HuH-7 (cell line): ENCODE results near the gene GTF3C2.

Experiments
- DNase-seq: peaks from one replicate; pipeline ENCODE4 v3.0.0; 2011; ENCODE audit warnings: low spot score

Gene GTF3C2, protein sequence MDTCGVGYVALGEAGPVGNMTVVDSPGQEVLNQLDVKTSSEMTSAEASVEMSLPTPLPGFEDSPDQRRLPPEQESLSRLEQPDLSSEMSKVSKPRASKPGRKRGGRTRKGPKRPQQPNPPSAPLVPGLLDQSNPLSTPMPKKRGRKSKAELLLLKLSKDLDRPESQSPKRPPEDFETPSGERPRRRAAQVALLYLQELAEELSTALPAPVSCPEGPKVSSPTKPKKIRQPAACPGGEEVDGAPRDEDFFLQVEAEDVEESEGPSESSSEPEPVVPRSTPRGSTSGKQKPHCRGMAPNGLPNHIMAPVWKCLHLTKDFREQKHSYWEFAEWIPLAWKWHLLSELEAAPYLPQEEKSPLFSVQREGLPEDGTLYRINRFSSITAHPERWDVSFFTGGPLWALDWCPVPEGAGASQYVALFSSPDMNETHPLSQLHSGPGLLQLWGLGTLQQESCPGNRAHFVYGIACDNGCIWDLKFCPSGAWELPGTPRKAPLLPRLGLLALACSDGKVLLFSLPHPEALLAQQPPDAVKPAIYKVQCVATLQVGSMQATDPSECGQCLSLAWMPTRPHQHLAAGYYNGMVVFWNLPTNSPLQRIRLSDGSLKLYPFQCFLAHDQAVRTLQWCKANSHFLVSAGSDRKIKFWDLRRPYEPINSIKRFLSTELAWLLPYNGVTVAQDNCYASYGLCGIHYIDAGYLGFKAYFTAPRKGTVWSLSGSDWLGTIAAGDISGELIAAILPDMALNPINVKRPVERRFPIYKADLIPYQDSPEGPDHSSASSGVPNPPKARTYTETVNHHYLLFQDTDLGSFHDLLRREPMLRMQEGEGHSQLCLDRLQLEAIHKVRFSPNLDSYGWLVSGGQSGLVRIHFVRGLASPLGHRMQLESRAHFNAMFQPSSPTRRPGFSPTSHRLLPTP

DNA sequence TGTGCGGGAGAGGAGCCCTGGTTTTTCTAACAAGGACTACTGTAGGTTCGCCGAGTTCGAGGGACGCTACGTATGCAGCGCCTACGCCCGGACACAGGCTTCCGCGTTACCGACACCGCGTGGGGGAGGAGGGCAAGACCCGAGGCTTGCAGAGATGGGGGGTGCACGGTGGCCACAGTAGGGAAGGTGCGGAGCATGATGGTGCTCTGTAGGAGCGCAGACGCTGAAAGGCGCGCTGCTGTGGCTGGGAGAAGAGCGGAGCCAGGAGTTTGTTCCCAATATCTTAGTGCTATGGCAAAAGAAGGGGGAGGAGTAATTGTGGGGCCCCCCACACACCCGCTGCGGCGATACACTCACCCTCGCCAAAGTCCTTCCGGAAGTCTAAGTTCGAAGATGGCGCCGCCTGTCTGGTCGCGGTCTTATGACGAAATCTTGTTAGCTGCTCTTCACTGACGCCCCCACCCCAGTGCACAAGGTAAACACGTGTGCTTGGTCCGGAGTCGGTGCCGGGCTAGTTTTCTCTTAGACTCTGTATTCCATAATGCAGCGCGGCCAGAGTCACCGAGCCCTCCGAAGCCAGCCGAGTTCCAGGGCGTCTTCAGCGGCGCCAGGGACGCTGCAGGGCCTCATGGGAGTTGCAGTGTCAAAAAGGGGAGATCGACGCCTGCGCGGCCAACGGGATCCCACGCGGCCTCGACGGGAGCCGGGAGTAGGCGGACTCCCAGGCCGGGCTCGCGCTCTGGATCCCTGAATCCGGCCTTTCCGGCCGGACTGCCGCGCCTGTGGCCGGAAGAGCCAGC, at the start of gene GTF3C2:
Gene GTF3C2, minus strand, starts transcription at position 383 of the 800 bp plus-strand sequence. CDS start 13,210 bp downstream, outside the sequence.
- peak; percentile 82 for DNase-seq

DNA sequence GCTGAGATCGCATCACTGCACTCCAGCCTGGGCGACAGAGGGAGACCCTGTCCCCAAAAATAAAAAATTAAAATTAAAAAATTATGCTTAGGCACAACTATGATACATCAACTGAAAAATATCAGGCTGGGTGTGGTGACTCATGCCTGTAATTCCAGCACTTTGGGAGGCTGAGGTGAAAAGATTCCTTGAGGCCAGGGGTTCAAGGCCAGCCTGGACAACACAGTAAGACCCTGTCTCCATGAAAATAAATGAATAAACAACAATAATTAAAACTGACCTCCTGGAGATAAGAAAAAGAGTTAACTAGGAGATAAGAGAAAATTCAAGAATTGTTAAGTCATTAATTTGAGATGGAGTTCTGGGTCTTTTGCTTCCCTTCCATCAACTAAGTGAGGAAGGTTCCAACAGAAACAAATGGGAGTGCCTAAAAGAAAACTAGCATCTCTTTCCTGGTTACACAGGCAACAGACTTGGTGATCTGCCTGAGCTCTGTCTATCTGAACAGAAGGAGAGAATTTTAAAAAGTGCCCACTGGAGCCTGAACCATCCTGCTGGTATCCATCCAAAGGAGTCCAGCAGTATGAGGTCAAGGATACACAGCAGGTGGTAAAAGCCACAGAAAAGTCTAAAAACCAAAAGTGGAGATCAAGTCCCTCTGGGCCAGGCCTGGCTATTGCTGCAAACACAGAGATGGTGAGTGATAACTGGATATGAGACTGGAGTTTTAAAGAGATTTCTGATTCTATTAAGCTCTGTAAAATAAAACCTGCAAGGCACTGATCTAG, 44.0 kb upstream of the GTF3C2 start:
- no peak for DNase-seq

DNA sequence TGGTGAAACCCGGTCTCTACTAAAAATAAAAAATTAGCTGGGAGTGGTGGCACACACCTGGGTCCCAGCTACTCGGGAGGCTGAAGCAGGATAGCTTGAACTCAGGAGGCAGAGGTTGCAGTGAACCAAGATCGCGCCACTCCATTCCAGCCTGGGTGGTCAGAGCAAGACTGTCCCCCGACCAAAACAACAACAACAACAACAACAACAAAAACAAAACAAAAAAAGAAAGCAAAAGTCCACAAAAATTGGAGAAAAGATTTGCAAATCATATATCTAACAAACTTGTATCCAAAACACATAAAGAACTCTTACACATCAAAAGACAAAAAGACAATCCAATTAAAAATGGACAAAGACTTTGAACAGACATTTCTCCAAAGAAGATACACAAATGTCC, 42.4 kb upstream of the GTF3C2 start:
- DNase-seq = no peak

DNA sequence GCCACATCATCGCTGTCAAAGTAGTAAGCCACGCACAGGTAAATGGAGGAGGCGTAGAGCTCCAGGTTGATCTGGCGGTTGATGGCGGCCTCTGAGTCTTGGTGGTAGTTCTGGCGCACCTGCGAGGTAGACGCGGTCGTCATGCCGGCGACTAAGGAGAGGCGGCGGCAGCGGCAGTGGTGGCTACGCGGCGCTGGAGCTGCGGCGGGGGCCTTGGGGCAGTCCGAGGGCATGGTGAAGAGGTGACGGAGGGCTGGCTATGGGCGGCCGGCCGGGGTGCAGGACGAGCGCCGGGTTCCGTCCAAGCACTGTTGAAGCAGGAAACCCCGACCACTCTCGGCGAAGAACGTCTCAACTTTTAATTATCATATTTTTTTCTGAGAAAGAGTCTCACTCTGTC, 36.7 kb upstream of the GTF3C2 start:
- no peak for DNase-seq

DNA sequence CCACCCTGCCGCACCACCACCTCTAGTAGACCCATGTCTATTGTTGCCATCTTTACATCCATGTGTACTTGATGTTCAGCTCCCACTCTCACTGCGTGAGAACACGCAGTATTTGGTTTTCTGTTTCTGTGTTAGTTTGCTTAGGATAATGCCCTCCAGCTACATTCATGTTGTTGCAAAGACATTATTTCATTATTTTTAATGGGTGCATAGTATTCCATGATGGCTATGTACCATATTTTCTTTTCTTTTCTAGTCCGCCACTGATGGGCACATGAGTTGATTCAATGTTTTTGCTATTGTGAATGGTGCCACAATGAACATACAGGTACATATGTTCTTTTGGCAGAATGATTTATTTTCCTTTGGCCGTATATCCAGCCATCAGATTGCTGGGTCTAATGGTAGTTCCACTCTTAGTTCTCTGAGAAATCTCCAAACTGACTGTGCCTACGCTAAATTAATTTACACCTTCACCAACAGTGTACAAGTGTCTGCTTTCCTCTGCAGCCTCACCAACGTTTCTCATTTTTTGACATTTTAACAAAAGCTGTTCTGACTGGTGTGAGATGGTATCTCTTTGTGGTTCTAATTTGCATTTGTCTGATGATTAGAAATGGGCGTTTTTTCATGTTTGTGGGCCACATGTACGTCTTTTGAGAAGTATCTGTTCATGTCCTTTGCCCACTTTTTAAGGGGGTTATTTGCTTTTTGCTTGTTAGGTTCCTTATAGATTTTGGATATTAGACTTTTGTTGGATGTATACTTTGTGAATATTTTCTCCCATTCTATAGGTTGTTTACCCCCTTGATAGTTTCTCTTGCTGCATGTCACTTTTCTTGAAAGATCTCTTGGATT, 34.5 kb upstream of the GTF3C2 start:
- DNase-seq = no peak

DNA sequence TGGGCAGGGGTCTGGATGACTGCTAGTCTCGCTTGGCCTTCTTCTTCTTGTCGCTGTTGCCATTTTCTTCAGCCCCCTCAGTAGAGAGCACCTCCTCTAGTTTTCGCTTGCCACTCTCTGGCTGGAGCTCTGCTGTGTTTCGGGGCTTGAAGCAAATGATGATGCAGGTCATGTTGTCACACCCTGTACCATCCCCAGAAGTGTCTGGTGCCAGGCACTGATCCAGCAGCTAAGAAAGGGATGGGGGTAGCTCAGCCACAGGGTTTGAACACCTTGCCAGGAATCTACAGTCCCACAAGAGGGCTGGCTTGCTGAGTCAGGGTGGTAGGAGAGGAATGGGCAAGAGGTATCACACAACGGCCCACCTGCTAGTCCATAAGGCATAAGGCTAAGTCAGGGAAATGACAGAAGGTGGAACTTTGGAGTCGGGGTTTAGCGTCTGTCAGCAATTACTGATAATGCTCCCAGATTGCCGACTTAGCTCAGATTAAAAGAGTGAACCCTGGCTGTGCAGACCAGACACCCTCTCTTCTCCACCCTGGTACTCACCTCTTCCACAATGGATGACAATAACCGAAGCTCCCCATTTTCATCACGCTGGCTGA, 25.1 kb upstream of the GTF3C2 start:
- DNase-seq = no peak

DNA sequence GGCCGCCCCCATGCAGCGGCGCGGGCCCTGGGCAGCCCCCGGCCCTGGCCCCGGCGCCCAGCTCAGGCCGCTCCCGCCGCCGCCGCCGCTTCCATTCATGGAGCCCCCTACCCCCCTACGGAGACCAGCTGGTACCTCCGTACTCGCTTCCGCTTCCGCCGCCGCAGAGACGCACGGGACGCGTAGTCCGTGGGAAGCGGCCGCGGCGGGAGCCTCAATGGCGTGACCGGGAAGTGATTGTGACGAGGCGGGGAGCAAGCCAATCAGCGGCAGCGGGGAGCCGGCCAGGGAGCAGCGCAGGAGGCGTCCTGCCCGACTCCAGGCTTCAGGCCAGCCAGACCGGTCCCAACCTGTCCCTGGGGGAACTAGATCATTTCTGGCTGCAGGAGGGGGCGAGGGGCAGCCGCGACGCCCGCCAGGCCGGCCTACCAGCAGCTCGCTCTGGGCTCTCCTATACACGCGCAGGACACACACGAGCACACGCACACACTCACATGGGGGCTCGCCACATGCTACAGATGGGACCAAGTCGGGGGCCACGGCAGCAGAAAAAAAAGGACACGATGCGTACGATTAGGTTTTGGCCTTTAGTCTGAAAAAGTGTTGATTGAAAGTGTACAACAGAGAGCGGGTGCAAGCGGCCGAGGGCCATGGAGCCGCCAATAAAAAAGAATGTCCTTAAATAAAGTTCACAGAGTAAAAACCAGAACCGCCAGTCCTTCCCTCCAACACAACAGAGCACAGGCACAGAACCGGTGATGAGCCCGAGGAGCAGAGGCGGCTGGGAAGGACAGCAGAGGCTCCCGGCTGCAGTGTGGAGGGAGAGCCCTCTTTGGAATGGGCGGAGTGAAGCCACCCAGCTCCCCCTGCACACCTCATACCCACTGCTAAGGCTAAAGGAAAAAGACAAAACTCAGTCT, 24.3 kb upstream of the GTF3C2 start, which contains the start of gene ZNF513:
Gene ZNF513, minus strand, starts transcription at position 109 of the 920 bp plus-strand sequence. CDS start 208 bp downstream, outside the sequence.
- peak; percentile 79 for DNase-seq

DNA sequence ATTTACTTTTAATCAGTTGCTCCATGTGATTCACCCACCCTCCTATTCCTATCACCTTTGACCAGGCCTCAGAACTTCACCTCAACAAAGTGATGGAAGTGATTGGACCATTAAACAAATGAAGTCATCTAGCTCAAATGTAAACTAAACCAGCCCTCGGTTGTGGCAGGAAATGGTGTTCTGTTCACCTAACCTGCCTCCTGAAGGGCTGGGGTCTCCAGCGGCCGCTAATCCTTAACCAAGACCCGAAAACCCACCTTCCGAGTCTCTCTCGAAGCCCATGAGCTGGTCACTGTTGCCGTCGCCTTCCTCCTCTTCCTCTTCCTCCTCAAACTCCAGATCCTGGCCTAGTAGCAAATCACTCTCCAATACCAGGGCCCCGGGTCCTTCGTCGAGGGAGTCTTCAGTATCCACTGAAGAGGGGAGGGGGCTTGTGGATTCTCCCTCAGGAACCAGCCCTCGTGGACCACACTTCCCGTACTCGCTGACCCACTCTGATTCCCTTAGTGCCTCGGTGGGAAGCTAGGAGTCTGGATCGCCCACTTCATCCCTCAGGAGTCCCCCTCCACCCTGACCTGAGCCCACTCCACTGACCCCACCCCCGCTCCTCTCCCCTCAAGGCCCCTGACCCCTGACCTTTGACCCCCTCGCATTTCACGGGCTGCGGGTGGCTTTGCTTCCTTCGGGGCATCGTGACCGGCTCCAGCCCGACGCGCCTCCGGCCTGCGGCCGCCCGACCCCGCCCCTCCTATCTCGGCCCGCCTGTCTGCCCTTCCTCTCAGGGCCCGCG, 23.5 kb upstream of the GTF3C2 start:
- DNase-seq = peak; percentile 44

DNA sequence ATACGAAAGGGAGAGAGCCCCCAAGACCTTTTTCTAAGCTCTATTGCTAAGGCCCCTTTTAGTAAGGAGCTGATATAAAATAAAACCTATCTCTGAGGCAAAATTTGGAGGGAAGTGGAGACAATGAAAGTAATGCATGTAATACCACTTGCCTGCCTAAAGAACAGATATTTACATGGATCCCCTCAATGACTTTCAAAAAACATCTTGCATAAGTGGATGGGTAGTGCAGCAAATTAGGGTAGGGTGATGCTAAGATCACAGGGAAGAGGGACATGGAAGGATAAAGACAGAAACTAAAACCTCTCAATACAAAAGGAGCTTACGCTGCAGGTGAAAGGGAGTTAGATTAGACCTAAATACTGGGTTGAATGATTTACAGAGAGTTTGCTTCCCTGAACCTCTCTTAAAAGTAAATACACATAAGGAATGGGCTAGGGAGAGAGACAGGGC, 22.8 kb upstream of the GTF3C2 start:
- DNase-seq = no peak

DNA sequence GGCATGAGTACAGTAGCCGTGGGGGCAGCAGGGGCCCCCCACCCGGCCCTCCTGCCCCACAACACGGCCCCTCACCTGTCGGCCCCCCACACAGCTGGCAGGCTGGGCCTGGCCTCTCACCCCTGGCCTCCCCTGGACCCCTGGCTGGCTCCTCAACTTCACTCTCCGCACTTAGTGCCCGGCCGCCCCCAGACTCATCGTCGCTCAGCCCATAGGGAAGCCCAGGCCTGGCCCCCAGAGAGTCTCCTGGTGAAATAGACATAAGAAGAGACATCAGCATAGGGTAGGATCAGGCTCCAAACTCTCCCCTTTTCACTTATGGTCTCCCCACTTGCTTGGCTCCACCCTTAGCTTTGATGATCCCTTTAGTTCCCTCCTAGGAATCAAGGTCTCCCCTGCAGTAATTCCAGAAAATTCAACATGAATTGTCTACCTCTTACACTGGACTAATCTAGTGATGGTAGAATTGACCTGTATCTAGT, 22.3 kb upstream of the GTF3C2 start:
- no peak for DNase-seq

DNA sequence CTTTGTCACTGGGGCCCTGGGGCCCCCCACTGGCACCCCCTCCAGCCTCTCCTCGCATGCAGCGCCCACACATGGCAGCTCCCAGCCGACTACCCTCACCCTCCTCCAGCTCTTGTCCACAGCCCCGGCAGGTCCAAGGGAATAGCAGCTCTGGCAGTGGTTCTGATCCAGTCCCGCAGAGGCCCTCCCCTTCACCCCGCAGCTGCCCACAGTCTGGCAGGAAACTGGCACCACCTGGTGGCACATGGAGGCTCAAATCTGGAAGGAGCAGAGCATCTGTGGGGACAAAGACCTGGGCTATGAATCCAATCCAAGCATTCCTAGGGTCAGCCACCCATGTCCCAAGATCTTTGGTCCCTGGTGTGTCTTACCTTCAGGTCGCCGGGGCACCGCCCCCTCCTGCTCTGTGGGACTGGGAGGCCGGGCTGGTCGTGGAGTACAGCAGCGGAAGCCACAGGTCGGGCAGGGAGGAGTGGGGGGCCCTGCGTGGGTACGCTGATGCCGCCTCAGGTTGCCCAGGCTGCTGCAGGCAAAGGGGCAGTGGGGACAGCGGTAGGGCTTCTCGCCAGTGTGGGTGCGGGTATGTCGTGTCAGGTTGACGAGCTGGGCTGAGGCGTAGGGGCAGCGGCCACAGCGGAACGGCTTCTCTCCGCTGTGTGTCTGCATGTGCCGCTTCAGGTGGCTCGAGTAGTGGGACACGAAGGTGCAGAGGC, 21.7 kb upstream of the GTF3C2 start:
- DNase-seq = no peak

DNA sequence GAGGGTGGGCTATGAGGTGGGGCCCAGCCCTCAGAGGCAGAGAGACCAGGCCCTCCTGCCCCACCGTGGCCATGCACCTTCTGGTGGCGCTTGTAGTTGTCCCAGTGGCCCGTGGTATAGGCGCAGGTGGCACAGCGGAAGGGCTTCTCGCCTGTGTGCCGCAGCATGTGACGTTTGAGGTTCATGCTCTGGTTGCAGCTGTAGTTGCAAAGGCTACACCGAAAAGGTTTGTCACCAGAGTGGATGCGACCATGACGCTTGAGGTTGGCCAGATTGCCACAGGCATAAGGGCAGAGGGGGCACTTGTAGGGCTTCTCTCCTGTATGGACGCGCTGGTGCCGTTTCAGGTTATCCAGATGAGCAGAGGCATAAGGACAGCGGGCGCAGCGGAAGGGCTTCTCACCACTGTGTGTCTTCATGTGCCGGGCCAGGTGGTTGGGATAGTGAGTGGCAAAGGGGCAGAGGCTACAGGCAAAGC, 21.1 kb upstream of the GTF3C2 start:
- DNase-seq = no peak

DNA sequence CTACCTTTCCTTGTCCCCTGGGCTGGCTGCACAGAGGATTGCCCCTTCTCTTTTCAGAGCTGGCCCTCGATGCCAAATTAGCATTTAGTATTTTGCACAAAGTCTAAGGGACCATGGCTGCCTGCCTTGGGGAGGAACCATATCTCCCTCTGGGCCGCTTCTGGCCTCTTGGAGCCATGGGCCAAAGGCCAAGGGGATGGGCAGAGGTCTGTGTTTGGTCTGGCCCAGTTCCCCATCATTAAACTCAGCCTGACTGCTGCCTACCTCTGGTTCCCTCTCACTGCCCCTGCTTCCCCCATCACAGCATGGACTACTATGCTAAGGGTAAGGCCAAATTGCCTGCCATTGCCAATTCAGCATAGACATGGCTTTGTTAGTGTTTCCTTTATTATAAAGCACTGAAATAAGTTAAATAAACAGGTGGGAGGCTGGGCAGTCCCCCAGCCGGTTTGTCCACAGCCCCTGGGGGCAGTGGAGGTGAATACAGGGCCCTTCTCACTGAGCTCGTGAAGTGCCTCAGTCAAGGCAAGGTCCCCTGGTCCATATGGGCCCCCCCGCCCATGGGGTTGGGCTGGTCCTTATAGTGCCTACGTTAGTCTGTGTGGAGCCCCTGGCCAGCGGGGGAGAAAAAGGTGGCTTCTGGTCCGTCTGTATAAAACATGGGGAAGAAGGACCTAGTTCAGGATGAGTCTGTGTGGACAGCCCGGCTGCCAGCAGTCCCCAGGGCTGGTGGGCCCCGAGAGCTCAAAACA, 20.5 kb upstream of the GTF3C2 start:
- DNase-seq = no peak

DNA sequence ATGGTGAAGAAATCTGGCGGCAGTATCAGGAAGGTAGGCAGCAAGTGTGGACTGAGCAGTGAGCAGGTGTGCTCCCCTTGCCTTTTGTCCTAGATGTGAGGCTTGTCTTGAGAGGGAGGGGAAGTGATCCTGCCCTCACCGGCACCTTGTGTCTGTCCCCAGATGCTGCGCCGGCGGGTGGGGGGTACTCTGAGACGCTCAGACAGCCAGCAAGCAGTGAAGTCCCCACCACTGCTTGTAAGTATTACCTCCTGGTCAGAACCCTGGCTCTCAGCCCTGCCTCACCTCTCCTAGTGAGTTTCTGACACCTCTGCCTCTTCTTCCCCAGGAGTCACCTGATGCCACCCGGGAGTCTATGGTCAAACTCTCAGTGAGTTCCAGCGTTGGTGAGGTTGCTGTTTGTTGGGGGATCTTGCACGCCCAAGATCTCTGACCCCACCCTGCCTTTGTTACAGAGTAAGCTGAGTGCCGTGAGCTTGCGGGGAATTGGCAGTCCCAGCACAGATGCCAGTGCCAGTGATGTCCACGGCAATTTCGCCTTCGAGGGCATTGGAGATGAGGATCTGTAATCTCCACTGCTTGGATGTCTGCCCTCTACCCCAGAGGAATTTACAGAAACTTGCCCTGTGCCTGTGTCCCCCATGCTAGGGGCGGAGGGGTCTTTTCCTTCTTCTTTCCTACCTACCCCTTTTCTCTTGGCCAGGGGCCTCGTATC, 19.7 kb upstream of the GTF3C2 start:
- DNase-seq = no peak

DNA sequence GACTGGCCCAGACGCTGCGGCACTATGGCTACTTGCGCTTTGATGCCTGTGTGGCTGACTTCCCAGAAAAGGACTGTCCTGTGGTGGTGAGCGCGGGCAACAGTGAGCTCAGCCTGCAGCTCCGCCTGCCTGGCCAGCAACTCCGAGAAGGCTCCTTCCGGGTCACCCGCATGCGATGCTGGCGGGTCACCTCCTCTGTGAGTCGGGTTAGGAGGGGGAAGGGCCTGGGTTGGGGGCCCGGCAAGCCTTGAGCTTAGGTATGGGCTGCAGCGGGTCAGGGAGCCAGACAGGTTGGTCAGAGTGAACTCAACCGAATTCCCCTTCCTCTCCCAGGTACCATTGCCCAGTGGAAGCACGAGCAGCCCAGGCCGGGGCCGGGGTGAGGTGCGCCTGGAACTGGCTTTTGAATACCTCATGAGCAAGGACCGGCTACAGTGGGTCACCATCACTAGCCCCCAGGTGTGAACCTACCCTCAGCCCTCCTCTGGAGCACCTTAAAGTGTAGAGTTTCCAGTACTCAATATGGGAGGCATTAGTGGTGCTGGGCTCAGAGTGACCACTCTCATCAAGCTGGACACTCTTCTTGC, 19.0 kb upstream of the GTF3C2 start:
- DNase-seq = no peak
